Activated T-helper 2 cell treated with anti-CD3 and anti-CD28 coated beads, Interferon-gamma antibody, Interleukin-2, Interleukin-4, amounts not matched to agents 10 μg/mL and 5 μg/mL and 100 μg/mL, durations not matched to agents 14 hours and 24 hours and 36 hours (primary cell): ENCODE data around the gene STAP2. TPM values are rescaled to one million over a fixed set of nuclear protein-coding genes. Genes with fewer than 3 reads are reported as not detected.
"Not testable (repeated sequence)": the region's sequence is repeated elsewhere in the genome, so short reads cannot be mapped to it uniquely, and the experiment has no call there.

Source experiments
- DNase-seq: peaks from one replicate; pipeline ENCODE4 v3.0.0; 2021; ENCODE audit warnings: low spot score
- H3K27ac Mint-ChIP-seq: one replicate; pipeline ENCODE4 v1.8.0; 2021; ENCODE audit warnings: mixed read lengths
- H3K27me3 Mint-ChIP-seq: one replicate; pipeline ENCODE4 v1.8.0; 2021; ENCODE audit warnings: low read depth, mixed read lengths
- H3K36me3 Mint-ChIP-seq: one replicate; pipeline ENCODE4 v1.8.0; 2021; ENCODE audit warnings: low read depth, mixed read lengths
- H3K4me1 Mint-ChIP-seq: one replicate; pipeline ENCODE4 v1.8.0; 2021; ENCODE audit warnings: low read depth, mixed read lengths
- H3K4me3 Mint-ChIP-seq: one replicate; pipeline ENCODE4 v1.8.0; 2021; ENCODE audit warnings: low read depth, mild to moderate bottlenecking, moderate library complexity, mixed read lengths
- H3K9me3 Mint-ChIP-seq: one replicate; pipeline ENCODE4 v1.8.0; 2021; ENCODE audit warnings: mixed read lengths
- intact Hi-C: fragments of 100-400 bp; cut with micrococcal nuclease; formaldehyde crosslinking; loops from one replicate; pipeline ENCODE4 v1.15.1; 2023
- total RNA-seq: library from RNA; stranded (reverse); gene quantifications from 2 replicates; pipeline ENCODE4 v1.2.3, GENCODE V29; 2022

STAP2 gene
- total RNA-seq, 1 donor from 2014 or later, result 17.1 TPM

- no peak overlapping the region for H3K4me3 Mint-ChIP-seq
- no peaks in the 10 kb centered on the region for H3K36me3 Mint-ChIP-seq
- no peak overlapping the region for H3K27ac Mint-ChIP-seq
- no peaks in the 10 kb centered on the region for H3K9me3 Mint-ChIP-seq
- intact Hi-C loops, result no loop called here
- no peak for DNase-seq
- no peaks in the 10 kb centered on the region for H3K27me3 Mint-ChIP-seq
- H3K4me1 Mint-ChIP-seq, result no peaks in the 10 kb centered on the region
Observed at GRCh38 chr19:4288091-4288777, 50.4 kb downstream of the STAP2 start.

GRCh38 chr19:4286141-4286540, 52.5 kb downstream of the STAP2 start:
- H3K4me3 Mint-ChIP-seq, intact Hi-C loops, H3K27me3 Mint-ChIP-seq, H3K36me3 Mint-ChIP-seq, H3K27ac Mint-ChIP-seq, DNase-seq, H3K4me1 Mint-ChIP-seq, H3K9me3 Mint-ChIP-seq: not testable (repeated sequence)

GRCh38 chr19:4284974-4285373, 53.7 kb downstream of the STAP2 start:
- Mint-ChIP-seq H3K4me3 (no peak overlapping the region), H3K9me3 (no peaks in the 10 kb centered on the region), H3K27me3 (peaks cover 4% of the 10 kb centered on the region), H3K36me3 (no peaks in the 10 kb centered on the region), H3K4me1 (no peaks in the 10 kb centered on the region), H3K27ac (no peak overlapping the region)
- intact Hi-C loops, result no loop called here
- DNase-seq, result no peak

- no peak overlapping the region for H3K27ac Mint-ChIP-seq
- H3K36me3 Mint-ChIP-seq, result no peaks in the 10 kb centered on the region
- H3K9me3 Mint-ChIP-seq, result no peaks in the 10 kb centered on the region
- H3K4me1 Mint-ChIP-seq, result no peaks in the 10 kb centered on the region
- intact Hi-C loops, result no loop called here
- H3K4me3 Mint-ChIP-seq, result no peak overlapping the region
- DNase-seq, result no peak
- H3K27me3 Mint-ChIP-seq, result peaks cover 8% of the 10 kb centered on the region
Observed at GRCh38 chr19:4284176-4284958, 54.3 kb downstream of the STAP2 start.

- Mint-ChIP-seq H3K4me1 (no peaks in the 10 kb centered on the region), H3K36me3 (no peaks in the 10 kb centered on the region), H3K27ac (no peak overlapping the region), H3K27me3 (peaks cover 18% of the 10 kb centered on the region), H3K9me3 (no peaks in the 10 kb centered on the region), H3K4me3 (no peak overlapping the region)
- intact Hi-C loops, result no loop called here
- DNase-seq, result no peak
Observed at GRCh38 chr19:4279530-4280422, 58.9 kb downstream of the STAP2 start.

- H3K27ac Mint-ChIP-seq, result no peak overlapping the region
- no peak overlapping the region for H3K4me3 Mint-ChIP-seq
Observed at GRCh38 chr19:4279267-4279529, 59.4 kb downstream of the STAP2 start.

GRCh38 chr19:4278419-4279266, 60.0 kb downstream of the STAP2 start, which contains the start of gene SHD:
Gene SHD (plus strand): TSS chr19:4279266. CDS start chr19:4280064, 798 bp downstream.
- intact Hi-C loops, result no loop called here
- no peak within 1 kb of the TSS for H3K4me3 Mint-ChIP-seq
- no peak within 1 kb of the TSS for H3K27ac Mint-ChIP-seq
- H3K4me1 Mint-ChIP-seq, result no peaks in the 10 kb centered on the region
- H3K9me3 Mint-ChIP-seq, result no peaks in the 10 kb centered on the region
- peaks cover 18% of the 10 kb centered on the region for H3K27me3 Mint-ChIP-seq
- no peak for DNase-seq
- no peaks in the 10 kb centered on the region for H3K36me3 Mint-ChIP-seq

More at GRCh38 chr19:4279267-4279529, 59.4 kb downstream of the STAP2 start:
- Mint-ChIP-seq H3K4me1 (no peaks in the 10 kb centered on the region), H3K9me3 (no peaks in the 10 kb centered on the region), H3K27me3 (peaks cover 18% of the 10 kb centered on the region), H3K36me3 (no peaks in the 10 kb centered on the region)
- DNase-seq, result no peak
- intact Hi-C loops, result no loop called here

GRCh38 chr19:4278010-4278409, 60.6 kb downstream of the STAP2 start:
- H3K36me3 Mint-ChIP-seq, result no peaks in the 10 kb centered on the region
- H3K4me1 Mint-ChIP-seq, result no peaks in the 10 kb centered on the region
- intact Hi-C loops, result no loop called here
- H3K4me3 Mint-ChIP-seq, result no peak overlapping the region
- H3K27me3 Mint-ChIP-seq, result peaks cover 18% of the 10 kb centered on the region
- H3K27ac Mint-ChIP-seq, result no peak overlapping the region
- DNase-seq, result no peak
- no peaks in the 10 kb centered on the region for H3K9me3 Mint-ChIP-seq

- H3K36me3 Mint-ChIP-seq, result no peaks in the 10 kb centered on the region
- intact Hi-C loops, result no loop called here
- no peak overlapping the region for H3K27ac Mint-ChIP-seq
- no peak for DNase-seq
- no peak overlapping the region for H3K4me3 Mint-ChIP-seq
- H3K9me3 Mint-ChIP-seq, result no peaks in the 10 kb centered on the region
- no peaks in the 10 kb centered on the region for H3K4me1 Mint-ChIP-seq
- H3K27me3 Mint-ChIP-seq, result peaks cover 18% of the 10 kb centered on the region
Observed at GRCh38 chr19:4277191-4277696, 61.4 kb downstream of the STAP2 start.

- H3K27ac Mint-ChIP-seq, H3K4me1 Mint-ChIP-seq, H3K9me3 Mint-ChIP-seq, H3K36me3 Mint-ChIP-seq, DNase-seq, H3K4me3 Mint-ChIP-seq, intact Hi-C loops: not testable (repeated sequence)
- H3K27me3 Mint-ChIP-seq, result peaks cover 11% of the 10 kb centered on the region
Observed at GRCh38 chr19:4274321-4274686, 64.3 kb downstream of the STAP2 start.
